Fibroblast of lung (primary cell): Measurements from ENCODE around the gene TTC33. TPM values are rescaled to one million over a fixed set of nuclear protein-coding genes. Genes with fewer than 3 reads are reported as not detected.

Experiments
- DNase-seq, 2 donors: peaks; one replicate each; pipeline versions ENCODE4 v3.0.0 to v3.0.0-alpha.2; 2010; ENCODE audit warnings: low read depth in 2 of 2
- H2AFZ ChIP-seq: 2 replicates; pipeline ENCODE4 v1.5.1; 2012; ENCODE audit warnings: low read length, control low read depth, inconsistent platforms
- H3K27ac ChIP-seq: 2 replicates; pipeline ENCODE4 v1.5.1; 2011; ENCODE audit warnings: low read length, control low read depth; ENCODE audit not compliant: insufficient read depth
- H3K27me3 ChIP-seq: 2 replicates; pipeline ENCODE4 v1.5.1; 2011; ENCODE audit warnings: mild to moderate bottlenecking, low read length; ENCODE audit not compliant: control insufficient read depth, insufficient read depth
- H3K36me3 ChIP-seq: 2 replicates; pipeline ENCODE4 v1.5.1; 2011; ENCODE audit warnings: low read length; ENCODE audit not compliant: control insufficient read depth, insufficient read depth
- H3K4me1 ChIP-seq: 2 replicates; pipeline ENCODE4 v1.5.1; 2011; ENCODE audit warnings: low read length; ENCODE audit not compliant: control insufficient read depth, insufficient read depth; ENCODE audit errors: extremely low read depth
- H3K4me2 ChIP-seq: 2 replicates; pipeline ENCODE4 v1.5.1; 2011; ENCODE audit warnings: low read length, control low read depth; ENCODE audit not compliant: insufficient read depth; ENCODE audit errors: extremely low read depth
- H3K4me3 ChIP-seq, 4 experiments: fragments of 200-600 bp in 1 of 4; sonication (generic) in 1 of 4; replicated peaks in 1 of 4; 2 replicates each; pipeline ENCODE4 v1.5.1; 2011 to 2016; ENCODE audit warnings: low read length in 4 of 4, low read depth in 3 of 4, mild to moderate bottlenecking in 3 of 4, control low read depth in 2 of 4, inconsistent platforms in 1 of 4, mixed read lengths in 1 of 4; ENCODE audit not compliant: insufficient read depth in 1 of 4; ENCODE audit errors: control extremely low read depth in 1 of 4
- H3K79me2 ChIP-seq: 2 replicates; pipeline ENCODE4 v1.5.1; 2012; ENCODE audit warnings: mild to moderate bottlenecking, low read length, inconsistent platforms; ENCODE audit not compliant: control insufficient read depth, insufficient read depth
- H3K9ac ChIP-seq: 2 replicates; pipeline ENCODE4 v1.5.1; 2011; ENCODE audit warnings: mild to moderate bottlenecking, low read length, control low read depth; ENCODE audit not compliant: insufficient read depth
- H3K9me3 ChIP-seq: 2 replicates; pipeline ENCODE4 v1.5.1; 2012; ENCODE audit warnings: low read depth, low read length; ENCODE audit not compliant: control insufficient read depth, insufficient read depth
- H4K20me1 ChIP-seq: 2 replicates; pipeline ENCODE4 v1.5.1; 2011; ENCODE audit warnings: low read length; ENCODE audit not compliant: control insufficient read depth, insufficient read depth; ENCODE audit errors: extremely low read depth
- CTCF ChIP-seq, 2 donors: IDR thresholded peaks in 1 of 2; conservative IDR thresholded peaks in 1 of 2; 1 replicate in 1 of 2; 2 replicates in 1 of 2; pipeline ENCODE4 v1.5.1; 2011 to 2012; ENCODE audit warnings: low read length in 2 of 2, control low read depth in 1 of 2, inconsistent platforms in 1 of 2, low read depth in 1 of 2, mild to moderate bottlenecking in 1 of 2
- EZH2 ChIP-seq: IDR thresholded peaks from 2 replicates; pipeline ENCODE4 v1.5.1; 2012; ENCODE audit warnings: low read length, control low read depth, mild to moderate bottlenecking; ENCODE audit errors: missing control alignments
- polyA plus RNA-seq, 2 donors: library from polyadenylated mRNA; depleted of rRNA in 1 of 2; stranded (reverse) in 1 of 2; unstranded in 1 of 2; fragments of >200 nt; gene quantifications; 2 replicates each; pipeline ENCODE4 v1.2.1, GENCODE V29; 2011 to 2012; ENCODE audit warnings: missing spikeins in 1 of 2
- total RNA-seq: library from RNA; depleted of rRNA; stranded (reverse); fragments of >200 nt; gene quantifications from 2 replicates; pipeline ENCODE4 v1.2.1, GENCODE V29; 2014

TTC33 gene
- total and polyA plus RNA-seq, 2 donors (not counting 1 experiment from before 2014, with no cell fraction given): 8.7 to 16.3 TPM

- peaks cover 15% of the 10 kb centered on the region for H3K79me2 ChIP-seq
- H4K20me1 ChIP-seq: no peaks in the 10 kb centered on the region
- DNase-seq: no peak
- no peaks in the 10 kb centered on the region for H3K27me3 ChIP-seq
- H3K4me1 ChIP-seq: peaks cover 5% of the 10 kb centered on the region
- H3K27ac ChIP-seq: no peak overlapping the region
- no peak overlapping the region for H3K9ac ChIP-seq
- H3K4me3 ChIP-seq: no peak overlapping the region
- H3K4me2 ChIP-seq: no peak overlapping the region
- H2AFZ ChIP-seq: no peak overlapping the region
- TF ChIP-seq CTCF (conservative IDR thresholded peaks at IDR 0.05 in 1 of 2, IDR thresholded peaks at IDR 0.05 in 1 of 2; ENCODE audit: low read depth in 1 of 2, low read length in 2 of 2) (no peak), EZH2 (no peak)
- no peaks in the 10 kb centered on the region for H3K36me3 ChIP-seq
- no peaks in the 10 kb centered on the region for H3K9me3 ChIP-seq
Observed at GRCh38 chr5:40757400-40757799, 1.6 kb upstream of the TTC33 start.

GRCh38 chr5:40755093-40755406, 711 bp downstream of the TTC33 start:
- Histone ChIP-seq H3K9me3 (no peaks in the 10 kb centered on the region), H4K20me1 (no peaks in the 10 kb centered on the region), H3K9ac (peak overlapping the region; percentile 78), H3K27me3 (no peaks in the 10 kb centered on the region), H2AFZ (peak overlapping the region; percentile 69), H3K4me3 (peak overlapping the region; percentile 79 to 95 (median 87)), H3K4me2 (peak overlapping the region; percentile 59), H3K27ac (peak overlapping the region; percentile 84), H3K4me1 (peaks cover 5% of the 10 kb centered on the region), H3K36me3 (no peaks in the 10 kb centered on the region), H3K79me2 (peaks cover 15% of the 10 kb centered on the region)
- DNase-seq: peak; percentile 78 to 84
- TF ChIP-seq CTCF (conservative IDR thresholded peaks at IDR 0.05 in 1 of 2, IDR thresholded peaks at IDR 0.05 in 1 of 2; ENCODE audit: low read depth in 1 of 2, low read length in 2 of 2) (peak; percentile 77 to 82), EZH2 (no peak)

GRCh38 chr5:40754381-40755092, 1.2 kb downstream of the TTC33 start:
- Histone ChIP-seq H3K4me2 (peak overlapping the region; percentile 59), H3K4me3 (peak overlapping the region; percentile 79 to 95 (median 87)), H2AFZ (peak overlapping the region; percentile 19), H4K20me1 (no peaks in the 10 kb centered on the region), H3K9me3 (no peaks in the 10 kb centered on the region), H3K9ac (peak overlapping the region; percentile 3), H3K27ac (peak overlapping the region; percentile 84), H3K27me3 (no peaks in the 10 kb centered on the region), H3K4me1 (peaks cover 5% of the 10 kb centered on the region), H3K79me2 (peaks cover 15% of the 10 kb centered on the region), H3K36me3 (no peaks in the 10 kb centered on the region)
- DNase-seq: peak; percentile 57 to 66
- no peak for TF ChIP-seq EZH2
